Thoracic aorta (tissue), 2 donors: Measurements from ENCODE around the gene ZNF662. TPM values are rescaled to one million over a fixed set of nuclear protein-coding genes. Genes with fewer than 3 reads are reported as not detected.
"Not testable (repeated sequence)": the region's sequence is repeated elsewhere in the genome, so short reads cannot be mapped to it uniquely, and the experiment has no call there.

Experiments used
- ATAC-seq: fragments of 150-250 bp; one replicate; pipeline ENCODE4 v1.8.0; 2017; ENCODE audit warnings: low read depth; ENCODE audit not compliant: insufficient number of reproducible peaks, low FRiP score
- DNase-seq: peaks from one replicate; pipeline ENCODE4 v3.0.0-alpha.2; 2020; ENCODE audit warnings: low spot score
- H3K27ac ChIP-seq, 2 donors: fragments of 200-600 bp; sonication (generic); 1 replicate in 1 of 2; 2 replicates in 1 of 2; pipeline ENCODE4 v1.5.1; 2016; ENCODE audit warnings: mild to moderate bottlenecking in 2 of 2, moderate library complexity in 2 of 2
- H3K27me3 ChIP-seq: fragments of 200-600 bp; sonication (generic); replicated peaks from 2 replicates; pipeline ENCODE4 v1.6.0; 2016; ENCODE audit warnings: mild to moderate bottlenecking; ENCODE audit not compliant: insufficient read depth
- H3K36me3 ChIP-seq: fragments of 200-600 bp; sonication (generic); one replicate; pipeline ENCODE4 v1.5.1; 2016
- H3K4me1 ChIP-seq, 2 donors: fragments of 200-600 bp; sonication (generic); 1 replicate in 1 of 2; 2 replicates in 1 of 2; pipeline versions ENCODE4 v1.5.1 to v1.6.0; 2016; ENCODE audit warnings: low read depth in 2 of 2, mild to moderate bottlenecking in 1 of 2; ENCODE audit not compliant: control insufficient read depth in 1 of 2
- H3K4me3 ChIP-seq: fragments of 200-600 bp; sonication (generic); 2 replicates; pipeline ENCODE4 v1.5.1; 2016; ENCODE audit warnings: mild to moderate bottlenecking
- H3K9me3 ChIP-seq: fragments of 200-600 bp; sonication (generic); 2 replicates; pipeline ENCODE4 v1.5.1; 2016
- CTCF ChIP-seq: fragments of 200-600 bp; sonication (generic); IDR thresholded peaks from one replicate; pipeline ENCODE4 v1.5.1; 2019; ENCODE audit warnings: antibody characterized with exemption
- total RNA-seq, 2 donors: library from RNA; depleted of rRNA; stranded (reverse); fragments of >200 nt; gene quantifications; one replicate each; pipeline versions ENCODE4 v1.1.0 to v1.2.3, GENCODE V29; 2016

ZNF662 gene
- total RNA-seq, 2 donors from 2014 or later: 8.9 to 12.6 TPM

- Histone ChIP-seq H3K27me3 (no peaks in the 10 kb centered on the region), H3K27ac (peak overlapping the region in 1 of 2 donors; percentile 55), H3K36me3 (no peaks in the 10 kb centered on the region), H3K9me3 (no peaks in the 10 kb centered on the region), H3K4me1 (peaks cover 0 to 8% of the 10 kb centered on the region in 2 donors), H3K4me3 (peak overlapping the region; percentile 91)
- DNase-seq (peak; percentile 57), ATAC-seq (peak; percentile 89)
- peak; percentile 91 for TF ChIP-seq CTCF
Measured at GRCh38 chr3:42880601-42881451, 25.1 kb upstream of the ZNF662 start.

DNA sequence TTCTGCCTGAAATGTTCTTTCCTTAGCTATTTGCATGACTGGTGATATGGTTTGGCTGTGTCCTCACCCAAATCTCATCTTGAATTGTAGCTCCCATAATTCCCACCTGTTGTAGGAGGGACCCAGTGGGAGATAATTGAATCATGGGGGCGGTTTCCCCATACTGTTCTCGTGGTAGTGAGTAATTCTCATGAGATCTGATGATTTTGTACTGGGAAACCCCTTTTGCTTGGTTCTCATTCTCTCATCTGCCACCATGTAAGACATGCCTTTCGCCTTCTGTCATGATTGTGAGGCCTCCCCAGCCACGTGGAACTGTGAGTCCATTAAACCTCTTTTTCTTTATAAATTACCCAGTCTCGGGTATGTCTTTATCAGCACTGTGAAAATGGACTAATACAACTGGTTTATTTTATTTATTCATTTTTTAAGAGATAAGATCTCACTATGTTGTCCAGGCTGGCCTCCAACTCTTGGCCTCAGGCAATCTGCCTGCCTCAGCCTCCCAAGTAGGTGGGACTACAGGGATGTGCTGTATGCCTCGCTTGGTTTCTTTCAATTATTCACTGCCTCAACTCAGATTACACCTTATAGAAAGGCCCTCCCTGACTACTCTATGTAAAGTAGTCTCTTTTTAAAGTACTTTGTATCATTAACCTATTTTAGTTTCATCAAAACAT lies 22.6 kb upstream of the ZNF662 start:
- DNase-seq: not testable (repeated sequence)

GRCh38 chr3:42884324-42884723 lies 21.6 kb upstream of the ZNF662 start:
- no peaks in the 10 kb centered on the region for H3K27me3 ChIP-seq
- H3K27ac ChIP-seq: no peak overlapping the region
- no peak overlapping the region for H3K4me3 ChIP-seq
- no peak for TF ChIP-seq CTCF
- no peak for DNase-seq
- no peak for ATAC-seq
- H3K9me3 ChIP-seq: no peaks in the 10 kb centered on the region
- no peaks in the 10 kb centered on the region for H3K36me3 ChIP-seq
- H3K4me1 ChIP-seq: peaks cover 0 to 8% of the 10 kb centered on the region in 2 donors

More for the DNA sequence above, 22.6 kb upstream of the ZNF662 start:
- H3K9me3 ChIP-seq, H3K36me3 ChIP-seq, H3K27me3 ChIP-seq, H3K27ac ChIP-seq, H3K4me3 ChIP-seq, H3K4me1 ChIP-seq, ATAC-seq: not testable (repeated sequence)

GRCh38 chr3:42886294-42886822 lies 19.6 kb upstream of the ZNF662 start:
- Histone ChIP-seq H3K4me1 (peaks cover 0 to under 1% of the 10 kb centered on the region in 2 donors), H3K27ac (no peak overlapping the region), H3K4me3 (no peak overlapping the region), H3K27me3 (no peaks in the 10 kb centered on the region), H3K9me3 (no peaks in the 10 kb centered on the region), H3K36me3 (no peaks in the 10 kb centered on the region)
- no peak for TF ChIP-seq CTCF
- DNase-seq (no peak), ATAC-seq (no peak)

DNA sequence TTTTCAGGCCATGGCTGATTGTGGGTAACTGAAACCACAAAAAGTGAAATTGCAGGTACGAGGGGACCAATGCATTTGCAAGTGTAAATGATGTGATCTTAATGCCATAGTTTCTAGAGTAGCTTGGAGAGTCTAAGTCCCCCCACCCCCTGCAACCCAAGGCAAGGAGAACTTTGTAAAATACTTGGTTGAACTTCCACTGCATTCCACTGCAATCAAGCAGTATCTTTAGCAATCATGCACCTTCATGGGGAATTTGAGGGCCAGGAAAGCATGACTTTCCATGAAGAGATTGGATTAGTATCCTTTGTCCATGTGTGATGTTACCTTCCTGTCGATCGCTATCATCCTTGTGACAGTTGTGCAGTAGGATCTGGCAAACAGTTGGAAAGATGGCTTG lies 18.9 kb upstream of the ZNF662 start:
- no peaks in the 10 kb centered on the region for H3K27me3 ChIP-seq
- no peak overlapping the region for H3K27ac ChIP-seq
- TF ChIP-seq CTCF: no peak
- no peak for ATAC-seq
- no peak for DNase-seq
- H3K36me3 ChIP-seq: no peaks in the 10 kb centered on the region
- H3K4me3 ChIP-seq: no peak overlapping the region
- H3K4me1 ChIP-seq: no peaks in the 10 kb centered on the region
- H3K9me3 ChIP-seq: no peaks in the 10 kb centered on the region
